BE2C (cell line): Measurements from ENCODE around the gene VPS11.

Experiments used
- DNase-seq: peaks from one replicate; pipeline ENCODE4 v3.0.0-alpha.2; 2020
- H3K27me3 ChIP-seq: fragments of 250-450 bp; sonication (Bioruptor Pico); 2 replicates; pipeline ENCODE4 v1.5.1; 2020; ENCODE audit warnings: mild to moderate bottlenecking
- H3K36me3 ChIP-seq: fragments of 250-450 bp; sonication (Bioruptor Pico); 2 replicates; pipeline ENCODE4 v1.5.1; 2020; ENCODE audit warnings: mild to moderate bottlenecking
- H3K4me1 ChIP-seq: fragments of 250-450 bp; sonication (Bioruptor Pico); 2 replicates; pipeline ENCODE4 v1.5.1; 2020
- H3K4me3 ChIP-seq: 2 replicates; pipeline ENCODE4 v1.5.1; 2011; ENCODE audit warnings: low read depth, low read length
- H3K9me3 ChIP-seq: fragments of 250-450 bp; sonication (Bioruptor Pico); 2 replicates; pipeline ENCODE4 v1.5.1; 2020
- CTCF ChIP-seq: IDR thresholded peaks from 2 replicates; pipeline ENCODE4 v1.5.1; 2012; ENCODE audit warnings: mild to moderate bottlenecking, low read depth, low read length

Gene VPS11

GRCh38 chr11:119106564-119107537 lies 39.2 kb downstream of the VPS11 start, which contains the start of gene C2CD2L:
C2CD2L (plus strand) TSS chr11:119107344; CDS start chr11:119107742, 398 bp downstream.
- H3K4me1 ChIP-seq, result peaks cover 12% of the 10 kb centered on the region
- H3K36me3 ChIP-seq, result peaks cover 12% of the 10 kb centered on the region
- peak within 1 kb of the TSS; percentile 75 for H3K4me3 ChIP-seq
- no peaks in the 10 kb centered on the region for H3K27me3 ChIP-seq
- H3K9me3 ChIP-seq, result no peaks in the 10 kb centered on the region
- DNase-seq, result peak; percentile 90
- no peak for TF ChIP-seq CTCF

GRCh38 chr11:119107538-119108145 lies 40.0 kb downstream of the VPS11 start:
- no peak for TF ChIP-seq CTCF
- H3K4me1 ChIP-seq, result peaks cover 12% of the 10 kb centered on the region

GRCh38 chr11:119108146-119108856 lies 40.7 kb downstream of the VPS11 start:
- DNase-seq, result peak; percentile 68
- no peak for TF ChIP-seq CTCF
- Histone ChIP-seq H3K9me3 (no peaks in the 10 kb centered on the region), H3K4me1 (peaks cover 12% of the 10 kb centered on the region), H3K4me3 (peak overlapping the region; percentile 75), H3K27me3 (no peaks in the 10 kb centered on the region), H3K36me3 (peaks cover 20% of the 10 kb centered on the region)

More at GRCh38 chr11:119107538-119108145, 40.0 kb downstream of the VPS11 start:
- DNase-seq, result no peak
- no peaks in the 10 kb centered on the region for H3K27me3 ChIP-seq
- peak overlapping the region; percentile 75 for H3K4me3 ChIP-seq
- H3K36me3 ChIP-seq, result peaks cover 17% of the 10 kb centered on the region
- H3K9me3 ChIP-seq, result no peaks in the 10 kb centered on the region

GRCh38 chr11:119108857-119109221 lies 41.2 kb downstream of the VPS11 start:
- H3K4me3 ChIP-seq, result peak overlapping the region; percentile 75

GRCh38 chr11:119109843-119110242 lies 42.2 kb downstream of the VPS11 start:
- Histone ChIP-seq H3K36me3 (peaks cover 26% of the 10 kb centered on the region), H3K9me3 (no peaks in the 10 kb centered on the region), H3K27me3 (no peaks in the 10 kb centered on the region), H3K4me3 (no peak overlapping the region), H3K4me1 (peaks cover 12% of the 10 kb centered on the region)
- TF ChIP-seq CTCF, result no peak
- no peak for DNase-seq

More at GRCh38 chr11:119108857-119109221, 41.2 kb downstream of the VPS11 start:
- Histone ChIP-seq H3K9me3 (no peaks in the 10 kb centered on the region), H3K36me3 (peaks cover 23% of the 10 kb centered on the region), H3K27me3 (no peaks in the 10 kb centered on the region), H3K4me1 (peaks cover 12% of the 10 kb centered on the region)
- no peak for DNase-seq
- TF ChIP-seq CTCF, result no peak
